ENCODE data around the gene DLEC1. TPM values are rescaled to one million over a fixed set of nuclear protein-coding genes. Genes with fewer than 3 reads are reported as not detected.
"Not testable (repeated sequence)": the region's sequence is repeated elsewhere in the genome, so short reads cannot be mapped to it uniquely, and the experiment has no call there.

Gene DLEC1
- total RNA-seq, 4 donors from 2014 or later, result 0.19 to 0.42 (median 0.37) TPM

- 90% methylated on average over 6 of the region's 6 CpGs for WGBS
- no peak for TF ChIP-seq POLR2AphosphoS5 (IDR thresholded peaks at IDR 0.05)
- TF ChIP-seq CTCF (IDR thresholded peaks at IDR 0.05), result no peak
- no peak for TF ChIP-seq POLR2A (IDR thresholded peaks at IDR 0.05; ENCODE audit: low read depth)
- TF ChIP-seq EP300 (IDR thresholded peaks at IDR 0.05), result no peak
- intact Hi-C loops (cut with DNase I), result no loop called here
- Histone ChIP-seq H3K27me3 (no peaks in the 10 kb centered on the region), H3K27ac (replicated peaks in 1 of 4) (no peak overlapping the region), H3K4me1 (no peaks in the 10 kb centered on the region), H3K4me3 (no peak overlapping the region), H3K9me3 (no peaks in the 10 kb centered on the region), H3K36me3 (no peaks in the 10 kb centered on the region)
- DNase-seq (ENCODE audit: extremely low spot score), result no peak
Measured at GRCh38 chr3:38067508-38068233, 28.7 kb downstream of the DLEC1 start.

GRCh38 chr3:38070013-38070412, 31.0 kb downstream of the DLEC1 start:
- WGBS, result 82% methylated on average over 2 of the region's 2 CpGs
- no peak for DNase-seq (ENCODE audit: extremely low spot score)
- intact Hi-C loops (cut with DNase I), result no loop called here
- no peak overlapping the region for H3K4me3 ChIP-seq
- H3K27ac ChIP-seq (replicated peaks in 1 of 4), result no peak overlapping the region
- H3K9me3 ChIP-seq, result no peaks in the 10 kb centered on the region
- no peaks in the 10 kb centered on the region for H3K4me1 ChIP-seq
- no peak for TF ChIP-seq CTCF (IDR thresholded peaks at IDR 0.05)
- no peak for TF ChIP-seq EP300 (IDR thresholded peaks at IDR 0.05)
- TF ChIP-seq POLR2A (IDR thresholded peaks at IDR 0.05; ENCODE audit: low read depth), result no peak
- TF ChIP-seq POLR2AphosphoS5 (IDR thresholded peaks at IDR 0.05), result no peak
- H3K36me3 ChIP-seq, result no peaks in the 10 kb centered on the region
- H3K27me3 ChIP-seq, result no peaks in the 10 kb centered on the region

GRCh38 chr3:38077073-38077472, 38.1 kb downstream of the DLEC1 start:
- 84% methylated on average over 3 of the region's 3 CpGs for WGBS
- H3K4me1 ChIP-seq; H3K36me3 ChIP-seq; H3K27ac ChIP-seq (replicated peaks in 1 of 4); H3K27me3 ChIP-seq; intact Hi-C loops (cut with DNase I); H3K4me3 ChIP-seq; H3K9me3 ChIP-seq; DNase-seq (ENCODE audit: extremely low spot score): not testable (repeated sequence)

GRCh38 chr3:38082296-38082695, 43.3 kb downstream of the DLEC1 start:
- H3K4me1 ChIP-seq; H3K36me3 ChIP-seq; H3K27me3 ChIP-seq; H3K27ac ChIP-seq (replicated peaks in 1 of 4); H3K4me3 ChIP-seq; intact Hi-C loops (cut with DNase I); DNase-seq (ENCODE audit: extremely low spot score): not testable (repeated sequence)
- peaks cover 0 to 25% (median 0%) of the 10 kb centered on the region in 4 donors for H3K9me3 ChIP-seq
- 98% methylated on average over 13 of the region's 16 CpGs for WGBS

- intact Hi-C loops (cut with DNase I); H3K4me1 ChIP-seq; H3K4me3 ChIP-seq; H3K27me3 ChIP-seq; H3K27ac ChIP-seq (replicated peaks in 1 of 4); DNase-seq (ENCODE audit: extremely low spot score); H3K36me3 ChIP-seq: not testable (repeated sequence)
- peaks cover 0 to 25% (median 0%) of the 10 kb centered on the region in 4 donors for H3K9me3 ChIP-seq
- WGBS, result no CpG with 5 or more reads among the region's 1 CpG
Measured at GRCh38 chr3:38083254-38083653, 44.2 kb downstream of the DLEC1 start.

- WGBS, result 96% methylated on average over 13 of the region's 13 CpGs
- intact Hi-C loops (cut with DNase I), result no loop called here
- no peak for TF ChIP-seq CTCF (IDR thresholded peaks at IDR 0.05)
- no peak for TF ChIP-seq POLR2A (IDR thresholded peaks at IDR 0.05; ENCODE audit: low read depth)
- TF ChIP-seq EP300 (IDR thresholded peaks at IDR 0.05), result no peak
- no peak for TF ChIP-seq POLR2AphosphoS5 (IDR thresholded peaks at IDR 0.05)
- Histone ChIP-seq H3K9me3 (peaks cover 0 to 25% (median 0%) of the 10 kb centered on the region in 4 donors), H3K27ac (replicated peaks in 1 of 4) (no peak overlapping the region), H3K4me3 (no peak overlapping the region), H3K27me3 (no peaks in the 10 kb centered on the region), H3K4me1 (no peaks in the 10 kb centered on the region), H3K36me3 (no peaks in the 10 kb centered on the region)
- DNase-seq (ENCODE audit: extremely low spot score), result no peak
Measured at GRCh38 chr3:38083871-38084333, 44.9 kb downstream of the DLEC1 start.

Data from esophagus muscularis mucosa (tissue), 4 donors.